ENCODE measurements around the gene BRD7.

DNA sequence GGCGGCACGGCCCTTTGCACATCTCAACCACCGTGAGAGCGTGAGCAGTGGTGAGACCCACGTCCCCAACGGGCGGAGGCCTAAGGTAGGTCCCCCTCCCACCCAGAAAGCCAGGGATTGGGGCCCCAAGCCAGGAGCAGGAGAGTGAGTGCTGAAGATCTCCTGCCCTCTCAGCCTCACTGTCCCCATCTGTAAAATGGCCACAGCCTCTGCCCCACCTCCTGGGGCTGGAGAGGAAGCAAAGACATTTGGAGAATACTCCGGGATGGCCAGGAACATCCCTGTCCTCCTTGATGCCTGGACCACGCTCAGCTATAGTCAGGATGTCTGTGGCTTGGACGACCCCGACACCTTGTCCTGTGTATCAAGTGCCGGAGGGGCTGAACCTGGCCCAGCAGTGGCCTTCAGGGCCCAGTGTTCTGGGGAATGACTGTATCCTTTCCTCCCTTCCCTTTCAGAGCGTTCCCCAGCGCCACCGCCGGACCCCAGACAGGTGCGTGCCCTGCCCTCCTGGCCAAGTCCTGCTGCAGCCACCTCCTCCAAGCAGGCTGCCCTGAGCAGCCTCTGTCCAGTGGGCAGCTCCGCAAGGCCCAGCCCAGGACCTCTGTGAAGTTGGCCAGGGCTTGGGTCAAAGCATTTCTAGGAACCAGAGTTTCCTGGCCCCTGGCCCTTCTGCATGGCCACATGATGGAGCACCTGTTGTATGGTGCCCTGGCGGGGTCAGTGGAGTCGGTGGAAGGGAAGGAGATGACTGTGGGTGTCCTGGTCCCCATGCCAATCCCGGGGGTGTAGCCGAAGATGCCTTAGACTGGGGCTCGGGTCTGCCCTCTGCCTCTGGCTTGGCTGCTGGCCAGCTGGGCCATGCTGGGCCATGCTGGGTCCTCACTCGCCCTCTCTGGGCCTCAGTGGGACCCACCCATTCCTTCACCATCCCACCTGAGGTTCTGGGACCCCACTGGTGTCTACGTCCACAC is 64.0 kb downstream of the BRD7 start:
- TF ChIP-seq, protein P1, sequence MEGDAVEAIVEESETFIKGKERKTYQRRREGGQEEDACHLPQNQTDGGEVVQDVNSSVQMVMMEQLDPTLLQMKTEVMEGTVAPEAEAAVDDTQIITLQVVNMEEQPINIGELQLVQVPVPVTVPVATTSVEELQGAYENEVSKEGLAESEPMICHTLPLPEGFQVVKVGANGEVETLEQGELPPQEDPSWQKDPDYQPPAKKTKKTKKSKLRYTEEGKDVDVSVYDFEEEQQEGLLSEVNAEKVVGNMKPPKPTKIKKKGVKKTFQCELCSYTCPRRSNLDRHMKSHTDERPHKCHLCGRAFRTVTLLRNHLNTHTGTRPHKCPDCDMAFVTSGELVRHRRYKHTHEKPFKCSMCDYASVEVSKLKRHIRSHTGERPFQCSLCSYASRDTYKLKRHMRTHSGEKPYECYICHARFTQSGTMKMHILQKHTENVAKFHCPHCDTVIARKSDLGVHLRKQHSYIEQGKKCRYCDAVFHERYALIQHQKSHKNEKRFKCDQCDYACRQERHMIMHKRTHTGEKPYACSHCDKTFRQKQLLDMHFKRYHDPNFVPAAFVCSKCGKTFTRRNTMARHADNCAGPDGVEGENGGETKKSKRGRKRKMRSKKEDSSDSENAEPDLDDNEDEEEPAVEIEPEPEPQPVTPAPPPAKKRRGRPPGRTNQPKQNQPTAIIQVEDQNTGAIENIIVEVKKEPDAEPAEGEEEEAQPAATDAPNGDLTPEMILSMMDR (IDR thresholded peaks at IDR 0.05; ENCODE audit: low read depth, low read length, missing input control) = no peak
- no peak for TF ChIP-seq YY1 (IDR thresholded peaks at IDR 0.05)
- TF ChIP-seq, protein P2, sequence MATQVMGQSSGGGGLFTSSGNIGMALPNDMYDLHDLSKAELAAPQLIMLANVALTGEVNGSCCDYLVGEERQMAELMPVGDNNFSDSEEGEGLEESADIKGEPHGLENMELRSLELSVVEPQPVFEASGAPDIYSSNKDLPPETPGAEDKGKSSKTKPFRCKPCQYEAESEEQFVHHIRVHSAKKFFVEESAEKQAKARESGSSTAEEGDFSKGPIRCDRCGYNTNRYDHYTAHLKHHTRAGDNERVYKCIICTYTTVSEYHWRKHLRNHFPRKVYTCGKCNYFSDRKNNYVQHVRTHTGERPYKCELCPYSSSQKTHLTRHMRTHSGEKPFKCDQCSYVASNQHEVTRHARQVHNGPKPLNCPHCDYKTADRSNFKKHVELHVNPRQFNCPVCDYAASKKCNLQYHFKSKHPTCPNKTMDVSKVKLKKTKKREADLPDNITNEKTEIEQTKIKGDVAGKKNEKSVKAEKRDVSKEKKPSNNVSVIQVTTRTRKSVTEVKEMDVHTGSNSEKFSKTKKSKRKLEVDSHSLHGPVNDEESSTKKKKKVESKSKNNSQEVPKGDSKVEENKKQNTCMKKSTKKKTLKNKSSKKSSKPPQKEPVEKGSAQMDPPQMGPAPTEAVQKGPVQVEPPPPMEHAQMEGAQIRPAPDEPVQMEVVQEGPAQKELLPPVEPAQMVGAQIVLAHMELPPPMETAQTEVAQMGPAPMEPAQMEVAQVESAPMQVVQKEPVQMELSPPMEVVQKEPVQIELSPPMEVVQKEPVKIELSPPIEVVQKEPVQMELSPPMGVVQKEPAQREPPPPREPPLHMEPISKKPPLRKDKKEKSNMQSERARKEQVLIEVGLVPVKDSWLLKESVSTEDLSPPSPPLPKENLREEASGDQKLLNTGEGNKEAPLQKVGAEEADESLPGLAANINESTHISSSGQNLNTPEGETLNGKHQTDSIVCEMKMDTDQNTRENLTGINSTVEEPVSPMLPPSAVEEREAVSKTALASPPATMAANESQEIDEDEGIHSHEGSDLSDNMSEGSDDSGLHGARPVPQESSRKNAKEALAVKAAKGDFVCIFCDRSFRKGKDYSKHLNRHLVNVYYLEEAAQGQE (IDR thresholded peaks at IDR 0.05) = no peak
- no peak for TF ChIP-seq RAD21 (IDR thresholded peaks at IDR 0.05)
- TF ChIP-seq, protein P3, sequence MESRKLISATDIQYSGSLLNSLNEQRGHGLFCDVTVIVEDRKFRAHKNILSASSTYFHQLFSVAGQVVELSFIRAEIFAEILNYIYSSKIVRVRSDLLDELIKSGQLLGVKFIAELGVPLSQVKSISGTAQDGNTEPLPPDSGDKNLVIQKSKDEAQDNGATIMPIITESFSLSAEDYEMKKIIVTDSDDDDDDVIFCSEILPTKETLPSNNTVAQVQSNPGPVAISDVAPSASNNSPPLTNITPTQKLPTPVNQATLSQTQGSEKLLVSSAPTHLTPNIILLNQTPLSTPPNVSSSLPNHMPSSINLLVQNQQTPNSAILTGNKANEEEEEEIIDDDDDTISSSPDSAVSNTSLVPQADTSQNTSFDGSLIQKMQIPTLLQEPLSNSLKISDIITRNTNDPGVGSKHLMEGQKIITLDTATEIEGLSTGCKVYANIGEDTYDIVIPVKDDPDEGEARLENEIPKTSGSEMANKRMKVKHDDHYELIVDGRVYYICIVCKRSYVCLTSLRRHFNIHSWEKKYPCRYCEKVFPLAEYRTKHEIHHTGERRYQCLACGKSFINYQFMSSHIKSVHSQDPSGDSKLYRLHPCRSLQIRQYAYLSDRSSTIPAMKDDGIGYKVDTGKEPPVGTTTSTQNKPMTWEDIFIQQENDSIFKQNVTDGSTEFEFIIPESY (IDR thresholded peaks at IDR 0.05) = no peak
- TF ChIP-seq, protein P4, sequence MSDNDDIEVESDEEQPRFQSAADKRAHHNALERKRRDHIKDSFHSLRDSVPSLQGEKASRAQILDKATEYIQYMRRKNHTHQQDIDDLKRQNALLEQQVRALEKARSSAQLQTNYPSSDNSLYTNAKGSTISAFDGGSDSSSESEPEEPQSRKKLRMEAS (IDR thresholded peaks at IDR 0.05) = no peak
- no peak for TF ChIP-seq HNF4G (IDR thresholded peaks at IDR 0.05)
- no peak for TF ChIP-seq GABPA (IDR thresholded peaks at IDR 0.05 in 1 of 2, conservative IDR thresholded peaks at IDR 0.05 in 1 of 2)

Measured in liver (tissue), 3 donors.